ENCODE measurements around the gene PLCXD1.
"Not testable (repeated sequence)": the region's sequence is repeated elsewhere in the genome, so short reads cannot be mapped to it uniquely, and the experiment has no call there.

The PLCXD1 gene

DNA sequence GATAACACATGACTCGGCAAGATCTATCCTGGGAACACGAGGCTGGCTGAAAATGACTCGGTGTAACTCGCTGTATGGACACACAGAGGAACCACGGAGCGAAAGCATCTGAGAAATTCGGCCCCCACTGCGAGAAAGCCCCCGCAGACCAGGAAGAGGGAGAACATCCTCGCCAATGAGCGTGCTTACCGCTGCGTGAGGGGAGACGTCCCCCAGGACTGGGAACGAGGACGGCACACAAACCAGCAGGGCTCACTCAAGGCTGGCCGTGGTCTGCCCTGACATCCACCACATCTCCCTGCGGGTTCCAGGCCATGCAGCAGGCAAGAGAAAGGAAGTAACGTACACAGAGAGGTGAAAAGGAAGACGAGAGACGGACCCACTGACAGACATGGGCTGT, 55.0 kb downstream of the PLCXD1 start:
- DNase-seq = no peak

GRCh38 chrX:337331-337831, 56.2 kb downstream of the PLCXD1 start:
- no peak for DNase-seq

- DNase-seq = no peak
Measured at GRCh38 chrX:338281-338835, 57.2 kb downstream of the PLCXD1 start.

DNA sequence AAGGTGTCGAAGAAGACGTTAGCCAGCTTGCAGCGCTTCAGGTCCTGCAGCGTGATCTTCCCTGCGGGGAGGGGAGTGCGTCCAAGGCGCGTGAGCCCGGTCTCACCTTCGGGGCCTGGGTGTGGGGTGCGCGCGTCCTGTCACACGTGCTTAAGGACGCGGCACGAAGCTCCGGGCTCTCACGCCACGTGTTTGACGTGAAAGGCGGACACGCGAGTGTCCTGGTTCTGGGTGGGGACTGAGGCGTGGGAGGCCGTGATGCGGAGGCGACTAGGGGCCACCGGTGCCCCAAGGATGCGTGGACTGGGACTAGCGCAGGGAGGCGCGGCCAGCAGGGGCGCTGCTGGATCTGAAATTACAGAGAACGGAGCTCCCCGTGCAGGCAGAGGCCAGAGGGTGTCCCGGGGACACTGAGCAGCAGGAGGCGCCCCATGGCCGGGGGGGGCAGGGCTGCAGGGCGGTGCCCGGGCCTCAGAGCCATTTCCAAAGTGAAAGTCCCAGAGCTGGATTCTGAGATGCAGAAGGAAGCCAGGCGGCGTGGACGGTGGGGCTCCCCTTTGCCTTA, 57.7 kb downstream of the PLCXD1 start:
- no peak for DNase-seq

DNA sequence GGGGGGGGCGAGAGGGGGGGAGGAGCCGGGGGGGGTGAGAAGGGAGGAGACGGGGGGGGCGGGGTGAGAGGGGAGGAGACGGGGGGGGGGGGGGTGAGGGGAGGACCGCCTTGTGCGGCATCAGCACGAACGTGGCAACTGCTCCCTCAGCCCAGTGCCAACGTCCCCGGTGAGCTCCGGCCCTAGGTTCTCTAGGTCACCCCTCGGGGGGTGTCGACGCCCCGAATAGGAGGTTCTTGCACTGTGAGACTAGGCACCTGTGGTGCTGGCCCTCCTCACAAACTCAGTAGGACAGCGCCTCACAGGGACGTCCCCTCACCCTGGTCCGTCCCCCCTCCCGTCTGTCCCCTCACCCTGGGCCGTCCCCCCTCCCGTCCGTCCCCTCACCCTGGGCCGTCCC, 58.9 kb downstream of the PLCXD1 start:
- no peak for DNase-seq

DNA sequence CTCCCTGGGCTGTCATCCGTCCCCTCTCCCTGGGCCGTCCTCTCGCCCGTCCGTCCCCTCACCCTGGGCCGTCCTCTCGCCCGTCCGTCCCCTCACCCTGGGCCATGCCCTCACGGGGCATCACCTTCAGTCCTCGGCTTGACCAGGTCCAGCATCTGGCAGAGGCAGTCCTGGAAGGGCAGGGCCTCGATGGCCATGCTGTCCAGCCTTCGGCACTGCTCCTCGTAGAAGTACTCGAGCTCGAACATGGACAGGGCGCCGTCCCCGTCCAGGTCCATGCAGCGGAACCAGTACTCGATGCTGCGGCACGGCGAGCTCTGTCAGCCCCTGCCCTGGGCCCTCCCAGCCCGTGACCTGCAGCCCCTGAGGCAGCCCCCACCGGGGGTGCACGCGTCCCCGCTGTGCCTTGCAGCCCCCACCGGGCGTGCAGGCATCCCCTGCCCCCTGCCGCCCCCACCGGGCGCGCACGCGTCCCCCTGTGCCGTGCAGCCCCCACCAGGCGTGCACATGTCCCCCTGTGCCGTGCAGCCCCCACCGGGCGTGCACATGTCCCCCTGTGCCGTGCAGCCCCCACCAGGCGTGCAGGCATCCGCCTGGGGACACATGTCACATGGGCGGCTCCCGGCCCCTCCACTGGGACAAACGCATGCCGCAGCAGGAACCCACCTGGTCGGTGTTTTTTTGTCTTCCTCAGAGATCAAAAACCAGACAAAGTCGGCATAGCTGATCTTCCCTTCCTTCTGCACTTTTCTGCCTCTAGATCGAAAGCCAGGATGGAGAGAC, 59.7 kb downstream of the PLCXD1 start:
- no peak for DNase-seq

GRCh38 chrX:341541-342101, 60.4 kb downstream of the PLCXD1 start:
- no peak for DNase-seq

DNA sequence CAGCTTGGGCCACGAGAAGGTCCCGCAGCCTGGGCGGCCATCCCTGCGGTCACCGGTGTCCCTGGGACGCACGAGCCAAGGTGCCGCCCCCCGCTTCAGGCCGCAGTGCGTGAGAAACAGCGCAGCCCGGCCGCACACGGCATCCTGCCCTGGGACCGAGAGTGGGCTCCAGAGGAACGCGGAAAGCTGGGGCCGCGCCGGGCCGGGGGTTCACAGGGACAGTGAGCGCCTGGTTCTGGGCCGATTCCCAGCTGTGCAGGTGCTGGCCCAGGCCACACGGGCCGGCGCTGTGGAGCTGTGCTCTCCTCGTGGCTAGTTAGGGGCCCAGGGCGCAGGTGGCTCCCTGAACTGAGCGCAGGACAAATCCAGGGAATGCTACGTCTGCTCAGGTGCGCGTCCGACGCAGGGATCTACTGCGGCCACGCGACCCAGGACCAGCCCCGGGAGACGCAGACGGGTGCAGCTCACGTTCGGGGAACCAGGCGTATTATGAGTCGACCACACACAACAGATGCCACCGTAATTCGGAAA, 63.3 kb downstream of the PLCXD1 start:
- DNase-seq = no peak

DNA sequence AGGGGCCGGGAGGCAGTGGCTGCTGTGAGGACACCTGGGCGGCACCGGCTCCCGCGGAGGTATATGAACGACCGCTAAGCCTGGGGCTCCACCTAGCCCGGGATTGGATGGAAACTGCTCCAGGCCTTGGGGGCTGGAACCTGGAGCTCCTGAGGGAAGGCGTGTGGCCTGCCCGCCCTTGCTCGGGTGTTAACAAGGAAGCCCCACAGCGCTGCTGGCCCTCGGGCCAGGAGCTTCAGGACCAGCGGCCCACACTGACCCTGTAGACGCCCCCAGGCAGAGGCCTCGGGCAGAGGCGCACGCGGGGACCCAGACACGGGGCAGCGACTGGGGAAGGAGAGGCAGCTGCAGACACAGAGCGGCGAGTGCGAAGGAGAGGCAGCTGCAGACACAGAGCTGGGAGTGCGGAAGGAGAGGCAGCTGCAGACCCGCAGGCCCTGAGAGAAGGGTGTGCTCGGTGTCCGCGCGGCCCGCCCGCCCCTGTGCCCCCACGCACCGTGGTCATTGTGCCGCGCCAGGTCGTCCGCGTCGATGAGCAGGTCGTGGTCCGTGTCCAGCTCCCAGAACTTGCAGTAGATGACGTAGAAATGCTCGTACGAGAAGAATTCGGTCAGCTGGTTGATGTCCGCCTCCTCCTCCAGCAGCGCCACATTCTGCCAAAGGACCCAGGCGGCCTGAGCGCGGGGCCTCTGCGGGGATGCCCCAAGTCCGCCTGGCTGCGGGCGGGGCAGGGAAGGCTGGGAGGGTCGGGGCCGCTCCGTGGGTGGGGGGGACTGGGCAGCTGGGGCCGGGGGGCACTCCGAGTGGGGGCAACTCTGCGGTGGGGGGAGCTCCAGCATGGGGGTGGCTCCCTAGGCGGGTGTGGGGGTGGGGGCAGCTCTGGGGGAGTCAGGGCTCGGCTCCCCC, 64.1 kb downstream of the PLCXD1 start:
- no peak for DNase-seq

DNA sequence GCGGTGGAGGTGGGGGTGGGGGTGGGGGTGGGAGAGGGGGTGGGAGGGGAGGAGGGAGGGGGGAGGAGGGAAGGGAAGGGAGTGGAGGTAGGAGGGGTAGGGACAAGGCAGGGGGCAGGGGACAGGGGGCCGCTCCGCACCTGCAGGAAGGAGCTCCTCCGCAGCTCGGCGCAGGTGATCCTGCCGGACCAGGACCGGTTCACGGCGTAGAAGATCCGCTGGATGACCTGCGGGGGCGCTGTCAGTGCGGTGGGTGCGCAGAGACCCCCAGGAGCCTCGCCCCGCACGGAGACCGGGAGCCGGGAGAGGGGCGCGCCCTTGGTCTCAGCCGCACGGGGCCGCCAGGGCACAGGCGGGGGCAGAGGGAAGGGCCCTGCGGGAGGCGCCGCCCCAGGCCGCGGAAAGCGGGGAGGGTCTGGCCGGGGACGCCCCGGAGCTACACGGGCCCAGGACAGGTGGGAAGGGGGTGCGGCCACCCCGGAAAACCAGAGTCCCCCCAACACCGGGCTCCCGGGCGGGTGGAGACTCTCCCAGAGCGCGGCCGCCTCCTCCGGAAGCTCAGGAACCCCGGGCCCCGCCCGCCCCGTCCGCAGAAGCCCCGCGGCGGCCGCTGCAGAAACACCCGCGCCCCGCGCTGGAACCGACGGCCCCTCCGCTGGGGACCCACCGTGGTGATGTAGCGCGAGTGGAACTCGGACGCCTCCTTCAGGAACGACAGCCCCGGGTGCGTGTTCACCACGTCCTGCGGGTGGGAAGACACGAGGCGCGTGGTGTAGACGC, 65.0 kb downstream of the PLCXD1 start:
- DNase-seq = no peak

GRCh38 chrX:347351-348117, 66.4 kb downstream of the PLCXD1 start:
- no peak for DNase-seq

GRCh38 chrX:348461-349117, 67.4 kb downstream of the PLCXD1 start:
- no peak for DNase-seq

DNA sequence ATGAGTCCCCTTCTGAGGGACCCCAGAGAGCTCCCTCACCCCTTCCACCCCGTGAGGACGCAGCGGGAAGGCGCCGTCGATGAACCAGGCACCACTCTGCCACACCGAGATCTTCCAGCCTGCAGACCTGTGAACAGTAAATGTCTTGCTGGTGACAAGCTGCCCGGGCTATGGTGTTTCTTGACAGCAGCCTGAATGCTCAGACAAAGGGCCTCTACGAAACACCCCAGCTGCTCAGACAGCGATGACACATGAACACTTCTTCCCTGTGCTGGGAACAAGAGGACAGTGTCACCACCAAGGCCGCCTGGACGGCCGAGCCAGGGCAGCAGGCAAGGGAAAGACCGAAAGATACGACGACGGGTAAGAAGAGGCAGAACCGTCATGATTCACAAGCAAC, 68.0 kb downstream of the PLCXD1 start:
- DNase-seq = no peak

GRCh38 chrX:349702-350101, 68.5 kb downstream of the PLCXD1 start:
- no peak for DNase-seq

DNA sequence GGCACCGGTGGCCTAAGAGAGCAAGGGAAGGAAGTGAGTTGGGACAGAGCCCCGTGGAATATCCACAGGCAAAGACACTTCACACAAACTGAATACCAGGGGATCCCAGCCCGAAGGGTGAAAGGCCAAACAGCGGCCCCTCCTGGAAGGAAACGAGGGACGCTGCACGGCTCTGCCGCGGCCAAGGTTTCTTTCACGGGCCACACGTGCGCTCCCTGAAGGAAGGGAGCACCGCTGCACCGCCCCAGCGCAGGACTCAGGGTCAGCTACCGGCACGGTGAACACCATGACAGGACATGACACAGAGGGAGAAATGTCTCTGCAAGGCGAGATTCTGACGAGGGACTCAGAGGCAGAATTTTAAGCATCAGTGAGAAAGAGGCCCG, 69.0 kb downstream of the PLCXD1 start:
- DNase-seq = no peak

DNA sequence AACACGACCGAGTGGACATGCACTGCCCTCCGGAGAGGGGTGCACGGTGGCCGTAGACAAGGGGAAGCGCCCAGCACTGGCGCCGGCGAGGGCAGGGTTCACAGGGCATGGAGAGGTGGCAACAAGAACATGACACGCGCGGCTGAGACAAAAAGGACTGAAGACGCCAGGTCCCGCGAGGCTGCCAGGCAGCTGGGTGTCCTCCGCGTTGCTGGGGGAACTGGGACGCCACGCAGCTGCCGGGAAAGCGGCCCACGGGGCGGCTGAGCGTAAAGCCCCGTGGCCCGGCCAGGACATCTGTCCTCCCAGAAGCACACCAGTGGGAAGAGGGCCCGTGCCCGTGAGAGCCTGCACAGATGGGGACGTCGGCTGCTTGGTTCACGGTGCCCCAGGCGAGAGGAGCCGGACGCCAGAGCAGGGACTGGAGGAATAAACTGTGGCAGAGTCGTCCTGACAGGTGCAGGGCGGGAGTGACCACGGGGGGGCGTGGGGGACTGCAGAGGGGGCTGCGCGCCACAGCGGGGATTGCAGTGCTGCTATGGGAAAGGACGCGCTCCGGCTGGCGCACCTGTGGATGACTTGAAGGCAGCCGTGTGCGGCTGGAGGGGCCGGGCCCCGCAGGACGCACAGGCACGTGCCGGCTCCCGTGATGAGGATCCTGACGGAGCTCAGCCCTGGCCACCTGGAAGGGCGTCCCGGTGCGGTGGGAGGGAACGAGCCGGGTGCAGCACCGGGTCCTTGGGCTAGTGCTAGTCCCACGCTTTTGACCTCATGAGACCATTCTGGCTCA, 69.5 kb downstream of the PLCXD1 start:
- no peak for DNase-seq

GRCh38 chrX:351324-351641, 70.1 kb downstream of the PLCXD1 start:
- not testable (repeated sequence) for DNase-seq

DNA sequence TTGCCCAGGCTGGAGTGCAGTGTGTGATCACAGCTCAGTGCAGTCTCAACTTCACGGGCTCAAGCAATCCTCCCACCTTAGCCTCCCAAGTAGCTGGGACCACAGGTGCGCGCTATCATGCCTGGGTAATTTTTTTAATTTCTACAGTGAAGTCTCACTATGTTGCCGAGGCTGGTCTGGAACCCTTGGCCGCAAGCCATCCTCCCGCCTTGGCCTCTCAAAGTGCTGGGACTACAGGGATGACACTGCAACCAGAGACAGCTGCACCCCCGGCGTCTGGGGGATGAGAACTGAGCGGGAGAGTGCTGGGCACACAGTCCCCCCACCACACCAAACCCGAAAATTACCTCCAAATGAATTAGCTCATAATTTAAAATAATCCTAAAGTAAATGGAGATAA, 70.6 kb downstream of the PLCXD1 start:
- no peak for DNase-seq

DNA sequence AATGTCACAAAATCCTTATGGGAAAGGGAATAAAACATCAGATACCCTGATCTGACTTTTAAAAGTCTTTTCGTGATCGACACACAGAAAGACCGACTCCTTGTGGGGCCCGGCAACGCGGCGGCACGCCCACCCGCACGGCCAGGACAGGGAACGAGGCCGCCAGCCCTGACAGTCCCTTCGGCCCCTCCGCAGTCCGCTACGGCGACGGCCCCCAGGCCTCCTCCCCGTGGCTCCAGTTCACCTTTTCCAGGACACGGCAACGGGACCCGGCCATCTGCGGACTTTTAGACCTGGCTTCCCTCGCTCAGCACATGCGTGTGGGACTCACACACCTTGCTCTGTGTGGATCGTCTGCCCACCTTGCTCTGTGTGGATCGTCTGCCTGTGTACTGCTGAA, 71.0 kb downstream of the PLCXD1 start:
- DNase-seq = no peak
